GM18907 (cell line): ENCODE results near the gene PCDH9.

Experiments
- ATAC-seq: cut with Tn5 transposase; IDR thresholded peaks from one replicate; pipeline ENCODE4 v1.9.1; 2021; ENCODE audit warnings: mild to moderate bottlenecking, moderate library complexity; ENCODE audit not compliant: unreplicated experiment

The PCDH9 gene

DNA sequence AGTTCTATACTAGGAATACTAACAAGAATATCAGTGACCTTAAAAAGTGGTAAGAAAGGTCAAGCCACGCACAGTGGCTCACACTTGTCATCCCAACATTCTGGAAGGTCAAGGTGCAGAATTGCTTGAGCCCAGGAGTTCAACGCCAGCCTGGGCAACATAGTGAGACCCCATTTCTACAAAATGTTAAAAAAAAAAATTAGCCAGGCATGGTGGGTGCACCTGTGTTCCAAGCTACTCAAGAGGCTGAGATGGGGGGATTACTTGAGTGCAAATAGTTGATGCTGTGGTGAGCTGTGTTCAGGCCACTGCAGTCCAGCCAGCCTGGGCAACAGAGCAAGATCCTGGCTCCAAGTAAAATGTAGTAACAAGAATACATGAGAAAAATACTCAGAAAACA, 61.8 kb downstream of the PCDH9 start:
- ATAC-seq = no peak

- ATAC-seq = no peak
Measured at GRCh38 chr13:67167420-67167819, 62.7 kb downstream of the PCDH9 start.

DNA sequence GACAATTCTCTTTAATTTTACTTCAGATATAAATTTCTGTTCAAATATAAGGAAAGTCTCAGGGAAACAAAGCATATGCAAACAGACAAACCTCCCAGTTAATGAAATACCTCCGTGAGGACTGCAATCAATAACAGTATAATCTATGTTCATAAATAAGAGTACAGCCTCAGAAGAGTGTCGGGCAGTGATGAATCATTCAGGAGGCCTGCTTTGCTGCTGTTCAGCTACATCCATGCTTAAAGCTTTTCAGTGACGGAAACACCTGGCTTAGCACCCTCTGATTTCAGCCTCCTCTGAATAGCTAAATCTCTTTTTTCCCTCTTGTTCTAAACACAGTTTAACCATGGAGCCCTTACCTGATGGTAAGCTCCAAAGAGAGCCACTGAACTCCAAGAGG, 69.0 kb downstream of the PCDH9 start:
- no peak for ATAC-seq

- no peak for ATAC-seq
Measured at GRCh38 chr13:67158903-67159302, 71.2 kb downstream of the PCDH9 start.

DNA sequence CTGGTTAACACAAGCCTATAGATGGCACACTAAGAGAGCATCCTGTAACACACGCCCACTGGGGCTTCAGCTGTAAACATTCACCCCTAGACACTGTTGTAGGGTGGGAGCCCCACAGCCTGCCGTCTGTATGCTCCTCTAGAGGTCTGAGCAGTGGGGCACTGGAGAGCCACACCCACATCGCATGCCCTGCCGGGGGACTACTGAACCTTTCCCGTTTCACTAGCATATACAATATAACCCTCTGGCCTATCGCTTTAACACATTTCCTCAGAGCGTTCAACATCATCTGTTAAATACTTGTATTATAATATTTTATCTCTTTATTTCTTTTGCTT, 73.4 kb downstream of the PCDH9 start:
- no peak for ATAC-seq

DNA sequence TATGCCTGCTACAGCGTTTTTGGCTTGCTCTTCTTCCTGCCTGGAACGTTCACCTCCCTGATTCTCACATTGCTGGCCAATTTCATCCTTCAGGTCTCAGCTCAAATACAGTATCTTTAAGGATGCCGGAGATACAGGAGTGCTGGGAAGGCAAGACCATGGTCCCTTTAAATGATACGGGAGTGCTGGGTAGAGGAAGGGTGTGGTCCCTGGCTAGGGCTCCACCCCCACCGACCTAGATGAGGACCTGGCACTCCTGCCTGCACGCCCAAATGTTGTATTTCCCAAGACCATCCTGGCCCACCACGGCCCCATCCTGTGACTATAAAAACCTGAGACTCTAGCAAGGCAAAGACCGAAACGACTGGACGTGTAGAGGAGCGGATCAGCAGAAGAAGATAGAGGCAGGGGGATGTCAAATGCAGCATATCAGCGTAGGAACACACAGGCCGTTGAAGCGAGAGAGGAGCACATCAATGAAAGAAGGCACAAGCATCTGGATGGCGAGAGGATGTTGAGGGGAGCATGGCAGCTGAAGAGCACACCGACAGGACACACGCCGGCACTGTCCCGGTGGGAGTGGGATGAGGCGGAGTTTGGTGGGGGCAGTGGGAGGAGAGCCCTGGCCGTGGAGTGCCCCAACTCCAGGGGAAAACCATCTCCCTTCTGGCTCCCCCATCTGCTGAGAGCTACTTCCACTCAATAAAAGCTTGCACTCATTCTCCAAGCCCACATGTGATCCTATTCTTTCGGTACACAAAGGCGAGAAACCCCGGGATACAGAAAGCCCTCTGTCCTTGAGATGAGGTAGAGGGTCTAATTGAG, 74.0 kb downstream of the PCDH9 start:
- ATAC-seq = no peak

- no peak for ATAC-seq
Measured at GRCh38 chr13:67152085-67152484, 78.1 kb downstream of the PCDH9 start.

GRCh38 chr13:67151652-67152051, 78.5 kb downstream of the PCDH9 start:
- ATAC-seq = no peak

DNA sequence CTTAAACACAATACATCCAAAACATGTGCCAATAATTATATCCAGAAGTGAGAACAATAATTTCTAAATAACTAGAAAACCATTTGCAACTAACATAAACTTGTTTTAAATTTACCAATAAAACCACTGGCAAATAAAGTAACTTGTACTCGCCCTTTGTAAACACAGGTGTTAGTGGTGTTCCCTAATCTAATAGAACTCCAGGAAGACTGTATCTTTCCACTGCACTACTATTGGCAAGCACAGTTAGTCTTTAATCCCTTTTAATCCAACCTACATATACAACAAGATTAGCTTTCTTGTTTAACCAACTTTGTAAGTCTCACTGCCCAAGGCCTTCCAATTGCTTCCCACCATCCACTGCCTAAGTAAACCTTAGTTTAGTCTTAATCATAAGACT, 79.5 kb downstream of the PCDH9 start:
- no peak for ATAC-seq

- no peak for ATAC-seq
Measured at GRCh38 chr13:67148161-67148571, 82.0 kb downstream of the PCDH9 start.

DNA sequence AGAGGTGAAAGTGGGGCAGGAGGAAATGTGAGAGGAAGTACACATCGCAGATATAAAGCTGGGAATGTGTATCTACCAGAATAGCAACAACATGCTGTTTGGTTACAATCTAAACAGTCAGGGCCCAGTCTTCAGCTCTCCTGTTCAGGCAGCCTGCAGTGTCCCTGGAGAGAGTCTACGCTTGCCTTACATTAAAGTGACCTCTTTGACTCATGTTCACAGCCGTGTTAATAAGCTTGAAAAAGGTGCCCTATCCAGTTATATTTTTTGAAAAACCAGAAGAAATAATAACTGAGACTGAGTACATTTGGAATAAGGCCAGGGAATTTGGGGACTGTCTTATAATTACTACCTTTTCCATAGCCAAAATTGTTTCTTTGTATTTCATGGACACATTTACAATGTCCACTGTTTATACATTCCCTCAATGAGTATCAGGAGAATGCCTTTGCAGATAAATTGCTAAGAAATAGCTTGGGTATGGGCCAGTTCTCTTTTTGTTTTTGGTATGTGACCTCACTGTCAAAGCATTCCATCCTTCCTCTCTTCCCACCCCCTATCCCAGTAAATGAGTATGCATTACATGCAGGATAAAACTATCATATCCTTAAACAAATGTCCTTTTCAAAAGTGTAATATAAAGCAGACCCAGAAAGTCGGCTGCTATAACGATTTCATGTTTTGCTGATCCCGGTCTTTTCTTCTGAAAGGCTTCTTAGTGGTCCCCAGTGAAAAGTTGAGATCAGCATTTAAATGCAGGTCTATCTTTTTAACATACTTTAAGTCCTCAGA, 82.6 kb downstream of the PCDH9 start:
- ATAC-seq = no peak

GRCh38 chr13:67146523-67147130, 83.5 kb downstream of the PCDH9 start:
- no peak for ATAC-seq

GRCh38 chr13:67145950-67146349, 84.2 kb downstream of the PCDH9 start:
- no peak for ATAC-seq

DNA sequence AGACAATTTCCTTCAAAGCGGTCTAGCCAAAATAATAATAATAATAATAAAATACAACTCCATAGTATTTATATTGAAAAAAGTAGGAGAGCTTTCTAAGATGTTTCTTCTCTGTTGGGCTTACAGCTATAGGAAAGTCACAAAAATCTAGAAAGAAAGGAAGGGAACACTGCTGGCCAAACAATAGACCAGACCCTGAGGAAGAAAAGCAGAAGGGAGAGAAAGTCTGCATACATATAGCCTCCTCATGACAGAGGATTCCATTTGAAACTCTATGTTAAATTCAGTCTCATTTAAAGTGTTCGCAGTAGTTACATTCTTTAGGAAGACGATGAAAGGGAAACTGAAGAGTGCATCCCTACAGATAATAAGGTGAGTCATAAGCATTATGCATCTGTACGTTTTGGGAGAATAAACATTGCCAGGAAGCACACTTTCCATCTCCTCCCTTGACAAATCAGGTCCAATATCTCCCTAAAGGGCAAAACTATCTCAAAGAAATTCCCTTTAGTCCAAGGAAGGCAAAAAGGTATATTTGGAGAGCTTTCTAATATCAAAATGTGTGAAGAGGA, 86.5 kb downstream of the PCDH9 start:
- no peak for ATAC-seq

DNA sequence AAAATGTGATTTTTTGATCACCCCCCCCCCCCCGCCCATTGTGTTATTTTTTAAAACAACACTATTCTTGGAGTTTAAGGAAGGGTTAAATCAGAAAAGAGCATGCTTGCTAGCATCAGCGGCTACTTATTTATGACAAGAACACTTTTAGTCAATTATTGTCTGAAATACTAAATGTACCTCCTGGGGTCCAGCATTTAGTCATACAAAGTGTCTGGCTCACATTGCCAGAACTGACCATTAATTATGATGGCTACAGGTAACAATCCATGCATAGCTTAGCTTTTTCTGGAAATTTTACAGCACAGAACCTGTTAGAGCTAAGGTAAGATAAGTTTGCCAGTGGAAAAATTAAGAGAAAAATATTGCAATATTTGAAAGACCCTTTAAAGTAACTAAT, 90.1 kb downstream of the PCDH9 start:
- ATAC-seq = no peak

DNA sequence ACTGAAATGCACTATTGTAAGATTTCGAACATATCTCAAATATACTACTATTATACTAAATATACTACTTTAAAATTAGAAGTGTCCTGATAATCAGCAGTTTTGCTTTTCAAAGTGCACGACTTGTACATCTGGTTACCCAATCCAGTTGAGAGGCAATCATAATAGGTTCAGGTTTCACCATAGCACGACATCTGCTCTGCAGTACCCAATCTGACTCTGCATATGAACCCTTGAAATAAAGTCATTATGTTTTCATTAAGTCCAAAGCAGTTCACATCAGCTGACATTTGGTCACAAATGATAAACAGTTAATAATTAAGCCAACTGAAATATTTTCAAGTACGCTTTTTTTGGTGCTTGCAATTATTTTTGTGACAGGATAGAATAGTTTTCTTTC, 90.6 kb downstream of the PCDH9 start:
- no peak for ATAC-seq

DNA sequence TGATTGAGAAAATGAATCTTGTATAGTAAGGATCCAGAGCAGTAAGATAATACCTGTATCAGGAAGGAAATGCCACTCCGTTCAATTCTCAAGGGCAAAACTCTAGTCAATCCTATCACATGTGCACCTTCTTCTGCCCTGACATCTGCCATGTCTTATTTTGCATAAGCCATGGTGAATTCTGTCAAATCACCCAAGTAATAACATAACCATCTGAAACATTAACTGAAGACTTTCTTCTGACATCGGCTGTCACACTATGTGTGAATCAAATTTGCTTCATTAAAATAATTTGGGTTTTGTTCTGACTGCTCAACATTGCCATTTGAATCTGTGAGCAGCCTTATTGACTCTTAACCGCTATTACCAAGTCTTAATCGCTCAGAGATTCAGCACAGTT, 91.2 kb downstream of the PCDH9 start:
- ATAC-seq = no peak

- ATAC-seq = no peak
Measured at GRCh38 chr13:67137044-67137735, 92.9 kb downstream of the PCDH9 start.

GRCh38 chr13:67136157-67136556, 94.0 kb downstream of the PCDH9 start:
- no peak for ATAC-seq

DNA sequence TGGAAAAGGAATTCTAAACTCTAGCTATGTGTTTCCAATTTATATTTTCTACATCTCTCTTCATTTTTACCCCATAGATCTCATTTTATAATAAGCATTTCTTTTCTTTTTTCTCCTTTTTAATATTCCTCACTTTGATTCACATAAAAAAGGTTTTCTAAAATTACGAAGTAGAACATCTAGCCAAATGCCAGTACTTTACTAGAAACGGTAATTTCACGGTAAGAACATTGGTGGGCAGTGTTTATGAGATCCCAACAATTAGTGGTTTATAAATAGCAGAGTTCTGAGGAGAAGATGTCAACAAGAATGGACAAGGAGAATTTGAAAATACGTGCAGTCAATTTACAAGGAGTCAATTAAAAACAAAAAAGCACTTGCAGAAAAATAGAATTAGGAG, 94.8 kb downstream of the PCDH9 start:
- ATAC-seq = no peak
